ENCODE data around the gene TYSND1. TPM values are rescaled to one million over a fixed set of nuclear protein-coding genes. Genes with fewer than 3 reads are reported as not detected.
A peak's percentile ranks its signal among the peaks of the same experiment; 100 is the strongest.
"Not testable (repeated sequence)": the region's sequence is repeated elsewhere in the genome, so short reads cannot be mapped to it uniquely, and the experiment has no call there.

The TYSND1 gene
- polyA plus RNA-seq, 3 donors from 2014 or later: 16.6 to 20.0 (median 18.3) TPM

- H3K4me3 Mint-ChIP-seq; H3K27me3 Mint-ChIP-seq (ENCODE audit: low read depth in 3 of 3); H3K4me1 Mint-ChIP-seq; H3K9me3 Mint-ChIP-seq; DNase-seq: not testable (repeated sequence)
- Mint-ChIP-seq H3K27ac (peak overlapping the region in 1 of 6 donors; percentile 1), H3K36me3 (peaks cover 0 to 12% (median 0%) of the 10 kb centered on the region in 3 donors)
These were observed 45.4 kb downstream of the TYSND1 start for GRCh38 chr10:70101068-70101562.

GRCh38 chr10:70098271-70098670, 48.2 kb downstream of the TYSND1 start:
- DNase-seq: no peak
- Mint-ChIP-seq H3K36me3 (peaks cover 0 to 12% (median 0%) of the 10 kb centered on the region in 3 donors), H3K27ac (no peak overlapping the region), H3K4me3 (no peak overlapping the region), H3K27me3 (ENCODE audit: low read depth in 3 of 3) (peaks cover 0 to 1% (median 0%) of the 10 kb centered on the region in 3 donors), H3K9me3 (no peaks in the 10 kb centered on the region), H3K4me1 (peaks cover 23 to 28% of the 10 kb centered on the region in 2 donors)

DNA sequence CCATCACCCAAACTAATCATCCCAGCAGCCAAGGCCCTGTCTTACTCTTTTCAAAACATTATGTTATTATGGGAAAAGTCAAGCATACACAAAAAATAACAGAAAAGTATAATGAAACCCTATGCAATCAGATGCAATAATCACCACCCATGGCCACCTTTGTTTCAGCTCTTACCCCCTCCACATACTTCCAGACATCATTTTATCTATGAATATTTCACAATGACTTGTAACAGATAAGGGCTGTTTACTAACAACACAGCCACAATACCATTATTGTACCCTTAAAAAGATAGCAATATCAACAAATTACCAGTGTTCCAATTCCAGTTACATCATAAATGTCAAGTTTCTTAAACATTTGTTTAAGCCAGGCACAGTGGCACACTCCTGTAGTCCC, 49.0 kb downstream of the TYSND1 start:
- peaks cover 0 to 12% (median 0%) of the 10 kb centered on the region in 3 donors for H3K36me3 Mint-ChIP-seq
- H3K4me1 Mint-ChIP-seq: peaks cover 31 to 36% of the 10 kb centered on the region in 2 donors
- peaks cover 0 to 1% (median under 1%) of the 10 kb centered on the region in 3 donors for H3K27me3 Mint-ChIP-seq (ENCODE audit: low read depth in 3 of 3)
- DNase-seq: no peak
- H3K9me3 Mint-ChIP-seq: no peaks in the 10 kb centered on the region
- no peak overlapping the region for H3K4me3 Mint-ChIP-seq
- H3K27ac Mint-ChIP-seq: peak overlapping the region in 1 of 6 donors; percentile 29

- Mint-ChIP-seq H3K36me3 (peaks cover 0 to 11% (median 0%) of the 10 kb centered on the region in 3 donors), H3K27me3 (ENCODE audit: low read depth in 3 of 3) (peaks cover 0 to 5% (median 1%) of the 10 kb centered on the region in 3 donors), H3K27ac (peak overlapping the region in 2 of 6 donors; percentile 4 to 29), H3K4me1 (peaks cover 37 to 42% of the 10 kb centered on the region in 2 donors), H3K4me3 (no peak overlapping the region), H3K9me3 (no peaks in the 10 kb centered on the region)
- no peak for DNase-seq
These were observed 49.6 kb downstream of the TYSND1 start for GRCh38 chr10:70096705-70097420.

GRCh38 chr10:70096016-70096704, 50.3 kb downstream of the TYSND1 start:
- H3K4me3 Mint-ChIP-seq: peak overlapping the region in 1 of 5 donors; percentile 13
- H3K27me3 Mint-ChIP-seq (ENCODE audit: low read depth in 3 of 3): peaks cover 0 to 6% (median 1%) of the 10 kb centered on the region in 3 donors
- H3K27ac Mint-ChIP-seq: peak overlapping the region in 2 of 6 donors; percentile 4 to 55
- H3K36me3 Mint-ChIP-seq: peaks cover 0 to 4% (median 0%) of the 10 kb centered on the region in 3 donors
- DNase-seq: no peak
- H3K4me1 Mint-ChIP-seq: peaks cover 41 to 47% of the 10 kb centered on the region in 2 donors
- H3K9me3 Mint-ChIP-seq: no peaks in the 10 kb centered on the region

- no peak for DNase-seq
- H3K36me3 Mint-ChIP-seq: no peaks in the 10 kb centered on the region
- peaks cover 41 to 47% of the 10 kb centered on the region in 2 donors for H3K4me1 Mint-ChIP-seq
- H3K9me3 Mint-ChIP-seq: no peaks in the 10 kb centered on the region
- peaks cover 1 to 6% (median 2%) of the 10 kb centered on the region in 3 donors for H3K27me3 Mint-ChIP-seq (ENCODE audit: low read depth in 3 of 3)
- peak overlapping the region in 1 of 5 donors; percentile 18 for H3K4me3 Mint-ChIP-seq
- peak overlapping the region in 1 of 6 donors; percentile 23 for H3K27ac Mint-ChIP-seq
These were observed 52.2 kb downstream of the TYSND1 start for GRCh38 chr10:70094250-70094649.

DNA sequence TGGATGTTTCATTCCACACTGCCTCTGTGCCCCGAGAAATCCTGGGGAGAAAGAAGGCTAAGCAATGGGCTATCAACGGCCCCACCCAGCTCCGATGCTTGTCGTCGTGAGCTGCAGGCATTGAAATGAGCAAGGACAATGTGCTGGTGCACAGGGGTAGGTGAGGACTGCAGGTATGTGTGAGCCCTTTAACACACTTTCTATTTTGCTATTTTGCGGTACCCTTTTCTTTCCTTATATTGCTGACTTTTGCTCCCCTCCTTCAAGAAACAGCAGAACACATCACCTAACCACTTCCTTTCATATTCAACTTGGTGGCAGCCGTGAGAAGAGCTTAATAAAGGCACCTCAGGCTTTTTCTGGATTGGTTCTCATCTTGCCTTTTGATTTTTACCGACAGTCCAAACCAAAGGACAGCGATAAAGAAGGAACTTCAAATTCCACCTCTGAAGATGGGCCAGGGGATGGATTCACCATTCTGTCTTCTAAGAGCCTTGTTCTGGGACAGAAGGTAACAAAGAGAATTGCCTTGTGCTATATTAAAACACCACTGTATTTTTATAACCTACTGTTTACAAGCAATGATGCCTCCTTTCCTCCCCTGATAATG, 53.1 kb downstream of the TYSND1 start:
- DNase-seq: peak; percentile 24 to 47 (median 28)
- Mint-ChIP-seq H3K4me3 (peak overlapping the region; percentile 63 to 84 (median 64)), H3K4me1 (peaks cover 41 to 47% of the 10 kb centered on the region in 2 donors), H3K9me3 (no peaks in the 10 kb centered on the region), H3K27ac (peak overlapping the region; percentile 26 to 88 (median 67)), H3K36me3 (no peaks in the 10 kb centered on the region), H3K27me3 (ENCODE audit: low read depth in 3 of 3) (peaks cover 1 to 6% (median 2%) of the 10 kb centered on the region in 3 donors)

DNA sequence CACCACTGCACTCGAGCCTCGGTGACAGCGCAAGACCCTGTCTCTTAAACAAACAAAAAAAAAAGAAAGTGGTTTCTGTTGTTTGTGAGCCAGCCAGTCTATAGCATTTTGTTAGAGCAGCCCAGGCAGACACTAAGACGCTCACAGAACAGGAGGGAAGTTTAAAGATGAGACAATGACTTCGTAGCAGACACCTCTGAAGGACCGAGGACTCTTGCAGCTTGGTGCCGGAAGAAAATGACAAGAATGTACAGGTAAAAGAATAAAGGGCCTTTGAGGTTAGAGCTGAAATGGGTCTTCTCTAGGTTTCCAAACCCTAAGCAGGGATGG, 54.1 kb downstream of the TYSND1 start:
- Mint-ChIP-seq H3K36me3 (no peaks in the 10 kb centered on the region), H3K27ac (peak overlapping the region; percentile 87 to 93 (median 88)), H3K27me3 (ENCODE audit: low read depth in 3 of 3) (peaks cover 2 to 7% (median 2%) of the 10 kb centered on the region in 3 donors), H3K9me3 (no peaks in the 10 kb centered on the region), H3K4me3 (peak overlapping the region; percentile 63 to 84 (median 64)), H3K4me1 (peaks cover 41 to 47% of the 10 kb centered on the region in 2 donors)
- no peak for DNase-seq

DNA sequence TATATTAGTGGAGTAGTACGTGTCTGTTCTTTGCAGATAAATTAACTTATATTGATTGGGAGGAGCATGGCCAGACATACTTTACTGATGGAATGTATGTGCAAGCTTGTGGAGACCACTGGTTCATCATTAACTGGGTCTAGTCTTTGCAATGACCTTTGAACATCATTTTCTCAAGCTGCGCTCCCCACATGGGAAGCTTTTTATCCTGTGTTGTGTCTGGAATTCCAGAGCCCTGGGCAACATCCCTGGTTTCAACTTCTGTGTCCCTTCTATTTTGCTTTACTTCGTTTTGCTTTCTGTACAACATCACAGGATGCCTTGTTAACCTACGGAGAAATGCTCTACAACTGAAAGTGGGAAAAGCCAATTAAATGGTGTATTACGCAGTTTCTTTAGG, 55.5 kb downstream of the TYSND1 start:
- no peak for DNase-seq
- Mint-ChIP-seq H3K27ac (no peak overlapping the region), H3K27me3 (ENCODE audit: low read depth in 3 of 3) (peaks cover 3 to 7% (median 4%) of the 10 kb centered on the region in 3 donors), H3K36me3 (no peaks in the 10 kb centered on the region), H3K4me3 (no peak overlapping the region), H3K4me1 (peaks cover 35 to 40% of the 10 kb centered on the region in 2 donors), H3K9me3 (no peaks in the 10 kb centered on the region)

DNA sequence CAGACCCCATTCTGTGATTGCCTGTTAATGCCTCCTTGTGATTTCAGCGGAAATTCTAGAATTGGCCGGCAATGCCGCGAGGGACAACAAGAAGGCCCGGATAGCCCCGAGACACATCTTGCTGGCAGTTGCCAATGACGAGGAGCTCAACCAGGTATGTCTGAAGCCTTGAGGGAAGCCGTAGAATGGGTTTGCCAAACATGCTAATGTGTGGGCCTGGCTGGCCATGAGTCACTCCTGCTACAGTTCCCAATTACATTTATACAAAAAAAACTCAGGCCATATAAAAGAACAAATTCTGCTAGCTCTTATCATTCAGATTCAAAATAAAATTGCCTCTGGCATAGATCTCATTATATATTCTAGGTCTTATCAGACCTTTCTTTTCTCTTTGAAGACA, 56.5 kb downstream of the TYSND1 start:
- no peak overlapping the region for H3K27ac Mint-ChIP-seq

DNA sequence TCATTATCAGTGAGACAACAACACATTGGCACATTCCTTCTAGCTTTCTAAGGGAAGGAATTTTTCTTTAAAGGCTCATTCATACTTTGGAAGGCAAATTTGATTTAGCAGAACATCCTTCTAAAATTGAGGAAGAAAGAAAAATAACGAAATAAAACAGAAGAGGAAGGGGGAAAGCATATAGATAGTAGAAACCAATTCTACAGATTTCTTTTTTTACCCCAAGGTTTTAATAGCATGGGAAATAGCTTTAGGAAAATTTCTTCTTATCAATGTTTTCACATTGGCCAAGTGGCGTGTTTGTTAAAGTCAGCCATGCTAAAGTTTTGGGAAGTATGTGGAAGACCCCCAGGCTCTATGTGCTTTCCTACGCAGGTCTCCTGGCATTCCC, 58.2 kb downstream of the TYSND1 start:
- Mint-ChIP-seq H3K4me3 (no peak overlapping the region), H3K27ac (no peak overlapping the region), H3K27me3 (ENCODE audit: low read depth in 3 of 3) (peaks cover 3 to 10% (median 7%) of the 10 kb centered on the region in 3 donors), H3K4me1 (peaks cover 18 to 19% of the 10 kb centered on the region in 2 donors), H3K9me3 (no peaks in the 10 kb centered on the region), H3K36me3 (no peaks in the 10 kb centered on the region)
- DNase-seq: no peak

More for the DNA sequence above, 56.5 kb downstream of the TYSND1 start:
- no peak overlapping the region for H3K4me3 Mint-ChIP-seq
- no peak for DNase-seq
- H3K27me3 Mint-ChIP-seq (ENCODE audit: low read depth in 3 of 3): peaks cover 3 to 7% (median 4%) of the 10 kb centered on the region in 3 donors
- H3K4me1 Mint-ChIP-seq: peaks cover 32 to 35% of the 10 kb centered on the region in 2 donors
- H3K36me3 Mint-ChIP-seq: no peaks in the 10 kb centered on the region
- no peaks in the 10 kb centered on the region for H3K9me3 Mint-ChIP-seq
